GM18498 (cell line): ENCODE measurements around the gene BMP2.

Experiments
- ATAC-seq: cut with Tn5 transposase; IDR thresholded peaks from one replicate; pipeline ENCODE4 v1.9.1; 2021; ENCODE audit warnings: mild to moderate bottlenecking, moderate library complexity; ENCODE audit not compliant: unreplicated experiment

BMP2 gene

GRCh38 chr20:6828794-6829423, 61.4 kb downstream of the BMP2 start:
- ATAC-seq: peak; percentile 88

- no peak for ATAC-seq
Measured at GRCh38 chr20:6829510-6830116, 62.1 kb downstream of the BMP2 start.
